GM19397 (cell line): ENCODE results near the gene IFT172.
A peak's percentile ranks its signal among the peaks of the same experiment; 100 is the strongest.
"Not testable (repeated sequence)": the region's sequence is repeated elsewhere in the genome, so short reads cannot be mapped to it uniquely, and the experiment has no call there.

Experiments
- ATAC-seq: cut with Tn5 transposase; IDR thresholded peaks from one replicate; pipeline ENCODE4 v1.9.1; 2021; ENCODE audit warnings: mild to moderate bottlenecking, moderate library complexity; ENCODE audit not compliant: unreplicated experiment

IFT172 gene

DNA sequence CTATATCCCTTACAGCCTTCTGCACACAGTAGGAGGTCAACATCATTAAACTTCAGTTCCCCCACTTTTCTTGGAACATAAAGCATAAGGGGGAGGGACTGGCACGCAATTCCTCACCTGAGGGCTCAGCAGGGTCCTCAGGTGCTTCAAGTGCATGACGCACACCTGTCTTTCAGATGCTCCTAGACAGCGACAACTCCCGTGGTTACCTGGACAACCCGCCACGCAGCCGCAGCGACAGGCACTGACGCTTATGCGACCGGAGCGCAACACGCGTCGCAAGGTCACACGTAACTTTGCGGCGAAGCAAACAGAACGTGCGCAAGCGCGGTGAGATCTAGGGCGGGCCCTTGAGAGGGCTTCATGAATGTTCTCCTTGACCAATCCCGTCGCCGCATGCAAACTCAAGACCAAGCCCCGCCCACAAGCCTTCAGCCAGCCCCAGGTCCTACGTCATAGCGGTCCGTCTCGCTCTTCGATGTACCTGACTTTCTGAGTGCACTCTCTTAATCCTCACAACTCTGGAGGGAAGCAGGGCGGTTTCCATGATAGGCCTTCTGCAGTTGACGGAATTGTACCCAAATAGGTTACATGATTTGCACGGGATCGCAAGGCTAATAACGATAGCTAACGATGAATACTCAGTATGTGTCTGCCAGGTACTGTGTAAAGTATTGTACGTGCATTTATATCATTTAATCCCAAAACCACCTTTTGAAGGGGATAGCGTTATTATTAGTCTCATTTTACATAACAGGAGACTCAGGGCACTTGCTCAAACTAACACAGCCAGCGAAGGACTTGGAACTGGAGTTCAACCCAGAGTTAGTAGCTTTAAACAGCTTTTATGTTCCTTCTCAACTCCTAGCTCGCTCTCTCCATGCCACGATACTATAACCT is at the start of gene IFT172:
IFT172 (minus strand) TSS at position 246 of the 900 bp plus-strand sequence; CDS start at position 156, 90 bp downstream.
- ATAC-seq: peak; percentile 89

DNA sequence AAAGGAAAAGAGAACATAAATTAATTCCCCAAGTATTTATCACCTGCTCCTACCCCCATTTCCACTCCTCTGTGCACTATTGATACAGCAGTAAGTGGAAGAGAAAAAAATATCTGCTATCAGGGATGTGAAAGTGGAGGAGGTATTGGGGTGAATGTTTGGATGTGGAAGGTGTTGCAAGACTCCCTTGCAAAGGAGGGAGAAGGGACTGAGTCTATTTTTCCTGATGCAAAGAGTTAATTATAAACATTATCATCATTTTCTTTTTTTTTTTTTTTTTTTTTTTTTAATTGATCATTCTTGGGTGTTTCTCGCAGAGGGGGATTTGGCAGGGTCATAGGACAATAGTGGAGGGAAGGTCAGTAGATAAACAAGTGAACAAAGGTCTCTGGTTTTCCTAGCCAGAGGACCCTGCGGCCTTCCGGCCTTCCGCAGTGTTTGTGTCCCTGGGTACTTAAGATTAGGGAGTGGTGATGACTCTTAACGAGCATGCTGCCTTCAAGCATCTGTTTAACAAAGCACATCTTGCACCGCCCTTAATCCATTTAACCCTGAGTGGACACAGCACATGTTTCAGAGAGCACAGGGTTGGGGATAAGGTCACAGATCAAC is 49.4 kb upstream of the IFT172 start:
- not testable (repeated sequence) for ATAC-seq

DNA sequence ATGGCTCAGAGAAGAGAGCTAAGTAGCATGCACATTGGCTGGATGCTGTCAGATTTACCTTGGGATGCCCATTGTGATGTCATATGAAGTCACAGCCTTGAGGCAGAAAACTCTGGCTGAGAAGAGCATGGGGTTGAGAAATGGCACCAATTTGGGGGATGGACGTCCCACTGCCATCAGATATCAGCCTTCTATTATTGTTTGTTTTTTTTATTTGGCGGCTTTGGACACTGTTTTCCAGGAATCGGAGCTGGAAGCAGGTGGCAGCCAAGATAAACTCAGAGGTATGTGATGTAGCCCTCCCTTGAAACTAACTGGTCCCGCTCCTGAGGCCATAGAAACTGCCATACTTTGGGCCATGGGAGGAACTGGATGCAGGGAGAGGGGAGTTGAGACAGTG is 47.7 kb upstream of the IFT172 start:
- no peak for ATAC-seq

GRCh38 chr2:27531983-27532382 is 42.4 kb upstream of the IFT172 start:
- no peak for ATAC-seq

DNA sequence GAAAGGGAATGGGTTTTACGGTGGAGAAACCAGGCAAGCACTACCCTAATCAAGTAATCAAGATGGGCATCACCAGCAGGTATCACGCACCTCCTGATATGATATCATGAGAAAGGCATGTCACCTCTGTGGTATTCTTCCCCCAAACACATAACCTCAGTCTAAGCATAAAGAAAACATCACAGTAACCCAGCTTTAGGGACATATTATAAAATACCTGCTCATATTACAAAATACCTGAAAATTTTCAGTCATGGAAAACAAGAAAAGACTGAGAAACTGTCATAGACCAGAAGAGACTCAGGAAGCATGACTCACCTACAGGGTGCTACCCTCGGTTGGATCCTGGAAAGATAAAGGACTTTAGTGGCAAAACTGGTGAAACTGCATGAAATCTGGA is 37.6 kb upstream of the IFT172 start:
- no peak for ATAC-seq

DNA sequence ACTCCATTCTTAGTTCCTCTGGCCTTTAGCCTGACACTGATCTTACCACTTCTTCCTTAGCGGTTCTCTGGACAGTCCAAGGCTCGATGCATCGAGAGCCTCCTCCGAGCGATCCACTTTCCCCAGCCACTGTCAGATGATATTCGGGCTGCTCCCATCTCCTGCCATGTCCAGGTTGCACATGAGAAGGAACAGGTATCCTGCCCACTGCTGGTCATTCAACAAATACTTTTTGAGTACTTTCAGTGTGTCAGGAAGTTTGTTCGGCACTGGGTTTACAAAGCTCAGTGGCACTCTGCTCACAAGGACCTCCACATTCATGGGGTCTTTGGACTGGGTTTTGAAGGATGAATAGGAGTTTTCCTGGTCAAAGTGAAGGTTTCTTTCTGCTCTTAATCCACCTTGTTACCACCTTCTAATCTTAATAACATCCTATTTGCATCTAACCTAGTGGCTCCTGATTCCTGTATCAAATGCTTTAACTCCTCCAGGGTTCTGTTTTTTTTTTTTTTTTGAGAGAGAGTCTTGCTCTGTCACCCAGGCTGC is 32.9 kb upstream of the IFT172 start:
- ATAC-seq: no peak

DNA sequence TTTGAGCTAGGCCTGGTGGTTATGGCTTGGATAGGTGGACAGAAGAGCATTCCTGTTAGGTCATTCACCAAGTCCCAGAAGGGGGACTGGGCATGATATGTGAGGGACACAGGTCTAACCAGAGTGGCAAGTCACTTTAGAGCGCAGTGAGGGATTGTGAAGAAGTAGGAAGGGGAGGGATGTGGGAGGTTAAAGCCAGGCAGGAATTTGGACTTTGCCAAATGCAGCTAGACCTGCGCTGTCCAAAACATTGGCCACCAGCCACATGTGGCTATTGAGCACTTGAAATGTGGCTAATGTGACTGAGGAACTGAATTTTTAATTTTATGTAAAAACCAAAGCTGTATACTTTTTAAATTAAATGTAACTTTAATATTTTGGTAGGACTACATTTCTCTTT is 30.8 kb upstream of the IFT172 start:
- no peak for ATAC-seq

DNA sequence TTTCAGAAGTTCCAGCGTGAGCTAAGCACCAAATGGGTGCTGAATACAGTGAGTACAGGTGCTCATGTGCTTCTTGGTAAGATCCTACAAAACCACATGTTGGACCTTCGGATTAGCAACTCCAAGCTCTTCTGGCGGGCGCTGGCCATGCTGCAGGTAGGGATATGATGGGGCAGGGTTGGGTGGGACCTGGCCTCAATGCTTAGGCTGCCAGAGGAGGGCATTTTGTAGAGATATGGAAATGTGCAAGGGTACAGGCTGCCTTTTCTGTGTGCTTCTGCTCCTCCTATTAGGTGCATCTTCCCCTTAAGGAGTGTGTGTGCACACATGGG is 29.2 kb upstream of the IFT172 start:
- ATAC-seq: no peak

DNA sequence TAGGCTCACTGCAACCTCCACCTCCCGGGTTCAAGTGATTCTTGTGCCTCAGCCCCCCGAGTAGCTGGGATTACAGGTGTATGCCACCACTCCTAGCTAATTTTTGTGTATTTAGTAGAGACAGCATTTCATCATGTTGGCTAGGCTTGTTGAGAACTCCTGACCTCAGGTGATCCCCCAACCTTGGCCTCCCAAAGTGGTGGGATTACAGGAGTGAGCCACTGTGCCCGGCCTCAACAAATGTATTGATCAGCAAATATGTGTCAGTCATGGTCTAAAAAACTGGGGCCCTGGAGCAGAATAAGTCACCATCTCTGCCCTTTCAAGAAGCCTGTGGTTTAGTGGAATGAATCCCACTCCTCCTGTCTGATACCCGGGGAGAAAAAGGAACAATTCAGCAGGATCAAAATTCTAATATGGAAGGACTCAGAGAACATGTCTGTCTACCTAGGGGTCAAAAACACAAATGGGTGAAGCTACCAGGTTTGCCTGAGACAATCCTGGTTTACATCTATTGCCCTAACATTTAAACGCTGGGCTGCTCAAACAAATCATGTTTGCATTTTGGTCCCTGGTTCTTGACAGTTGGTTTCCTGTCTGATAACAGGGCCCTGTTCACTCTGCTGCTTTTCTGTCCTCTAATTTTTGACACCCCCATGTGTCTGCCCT is 28.7 kb upstream of the IFT172 start:
- no peak for ATAC-seq

DNA sequence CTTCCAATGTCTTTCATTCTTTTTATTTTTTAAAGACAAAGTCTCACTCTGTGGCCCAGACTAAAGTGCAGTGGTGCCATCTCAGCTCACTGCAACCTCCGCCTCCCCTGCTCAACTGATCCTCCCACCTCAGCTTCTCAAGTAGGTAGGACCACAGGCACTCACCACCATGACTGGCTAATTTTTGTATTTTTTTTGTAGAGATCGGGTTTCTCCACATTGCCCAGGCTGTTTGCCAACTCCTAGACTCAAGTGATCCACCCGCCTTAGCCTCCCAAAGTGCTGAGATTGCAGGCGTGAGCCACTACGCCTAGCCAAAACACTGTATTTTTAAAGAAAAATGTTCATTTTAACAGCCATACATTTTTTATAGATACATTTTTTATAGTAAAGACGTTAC is 19.8 kb upstream of the IFT172 start:
- ATAC-seq: no peak

DNA sequence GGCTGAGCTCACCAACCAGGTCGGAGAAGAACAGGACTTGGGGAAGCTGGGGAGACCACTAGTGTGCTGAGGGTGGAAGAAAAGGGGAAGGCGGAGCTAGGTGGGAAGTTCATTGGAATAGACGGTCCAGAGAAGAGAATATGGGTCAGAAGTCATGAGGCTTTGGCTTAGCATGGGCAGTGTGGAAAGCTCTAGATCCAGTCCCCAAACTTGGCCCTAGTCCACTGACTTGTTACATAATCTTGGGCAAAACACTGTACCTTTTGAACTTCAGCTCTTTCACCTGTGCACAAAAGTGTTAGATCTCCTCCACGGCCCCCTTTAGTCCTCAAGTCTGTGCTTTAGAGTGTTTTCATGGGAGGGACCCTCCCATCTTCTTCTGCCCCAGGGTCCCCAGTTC is 17.8 kb upstream of the IFT172 start:
- no peak for ATAC-seq

DNA sequence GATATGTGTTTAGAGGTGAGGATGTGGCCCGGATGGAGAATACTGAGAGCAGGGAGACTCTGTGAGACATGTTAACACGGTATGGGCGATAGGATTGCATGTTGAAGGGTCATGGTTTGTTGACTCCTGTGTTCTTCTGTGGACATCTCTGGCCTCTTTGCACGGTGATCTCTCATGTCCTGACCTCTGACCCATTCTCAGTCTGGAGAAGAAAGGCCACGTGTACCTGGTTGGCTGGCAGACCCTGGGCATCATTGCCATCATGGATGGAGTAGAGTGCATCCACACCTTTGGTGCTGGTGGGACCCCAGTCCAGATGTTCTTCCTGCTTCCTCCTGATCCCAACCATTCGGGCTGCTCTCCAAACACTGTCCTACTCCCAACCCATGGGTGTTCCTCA is 17.0 kb upstream of the IFT172 start:
- ATAC-seq: no peak

DNA sequence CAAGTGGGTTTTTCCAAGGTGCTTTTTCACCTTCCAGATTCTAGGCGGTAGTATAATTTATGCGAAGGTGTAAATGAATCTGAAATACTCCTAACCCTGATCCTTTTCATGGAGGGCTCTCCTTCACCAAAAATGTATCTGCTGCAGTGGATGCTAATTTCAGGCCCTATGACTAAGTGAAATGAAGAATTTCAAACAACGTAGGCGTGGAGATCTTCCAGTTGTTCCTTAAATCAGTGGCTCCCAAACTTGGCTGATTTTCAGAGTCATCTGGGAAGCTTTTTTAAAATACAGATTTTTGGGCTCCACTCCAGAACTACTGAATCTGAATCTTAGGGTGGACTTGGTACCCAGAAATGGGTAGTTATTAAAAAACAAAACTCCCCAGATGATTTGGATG is 12.6 kb upstream of the IFT172 start:
- no peak for ATAC-seq

GRCh38 chr2:27501042-27501441 is 11.5 kb upstream of the IFT172 start:
- no peak for ATAC-seq

DNA sequence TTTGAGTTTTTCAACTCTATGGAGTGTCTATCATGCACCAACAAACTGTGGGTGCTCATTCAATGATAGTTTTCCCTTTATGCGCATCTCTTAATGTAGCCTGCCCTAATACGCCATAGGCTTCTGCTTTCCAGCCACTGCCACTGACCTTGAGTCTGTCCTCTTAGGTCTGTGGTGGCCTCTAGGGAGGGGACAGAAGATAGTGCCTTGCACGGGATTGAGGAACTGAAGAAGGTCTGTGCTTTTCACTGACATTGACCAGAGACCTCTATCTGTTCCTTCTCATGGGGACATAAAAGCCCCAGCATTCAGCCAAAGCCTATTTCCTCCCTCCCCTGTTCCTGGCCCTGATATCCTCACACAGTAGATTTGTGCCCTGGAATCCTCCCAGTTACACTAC is 9.4 kb upstream of the IFT172 start:
- no peak for ATAC-seq

DNA sequence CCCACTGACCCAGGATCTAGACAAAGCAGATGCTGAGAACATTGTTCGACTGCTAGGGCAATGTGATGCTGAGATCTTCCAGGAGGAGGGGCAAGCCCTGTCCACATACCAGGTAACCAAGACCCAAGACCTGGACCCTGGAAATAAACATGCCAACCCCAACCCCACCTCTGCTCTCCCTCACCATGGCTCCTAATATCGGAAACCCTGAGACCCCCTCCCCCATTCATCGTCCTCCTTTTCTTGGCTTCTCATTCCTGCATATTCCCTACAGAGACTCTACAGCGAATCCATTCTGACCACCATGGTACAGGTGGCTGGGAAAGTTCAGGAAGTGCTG is 7.7 kb upstream of the IFT172 start:
- ATAC-seq: no peak

GRCh38 chr2:27496357-27497287 is 7.1 kb upstream of the IFT172 start, which contains the start of gene GCKR:
TSS of gene GCKR (plus strand) at chr2:27496839. CDS start at chr2:27496905, 66 bp downstream.
- ATAC-seq: no peak

DNA sequence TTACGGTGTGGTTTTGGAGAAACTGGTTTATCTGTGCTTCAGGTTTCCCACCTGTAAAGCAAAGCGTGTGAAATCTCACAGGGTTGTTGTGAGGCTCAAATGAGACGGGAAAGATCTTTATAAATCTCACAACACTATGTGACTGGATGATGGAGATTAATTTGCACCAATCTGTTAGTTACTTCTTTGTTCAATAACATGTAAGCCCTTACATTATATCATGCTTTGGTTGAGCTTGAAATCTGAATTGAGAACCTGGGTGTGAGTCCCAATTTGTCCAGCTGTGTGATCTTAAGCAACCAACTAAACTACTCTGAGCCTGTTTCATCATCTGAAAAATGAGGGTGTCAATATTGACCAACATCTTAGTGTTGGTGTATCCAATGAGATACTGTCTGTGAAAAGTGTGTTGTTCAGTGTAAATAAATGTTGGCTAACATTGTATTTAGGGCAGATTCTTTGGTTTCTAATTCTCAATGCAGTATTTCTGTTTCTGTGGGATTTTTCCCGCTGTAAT is 6.4 kb upstream of the IFT172 start:
- ATAC-seq: no peak

DNA sequence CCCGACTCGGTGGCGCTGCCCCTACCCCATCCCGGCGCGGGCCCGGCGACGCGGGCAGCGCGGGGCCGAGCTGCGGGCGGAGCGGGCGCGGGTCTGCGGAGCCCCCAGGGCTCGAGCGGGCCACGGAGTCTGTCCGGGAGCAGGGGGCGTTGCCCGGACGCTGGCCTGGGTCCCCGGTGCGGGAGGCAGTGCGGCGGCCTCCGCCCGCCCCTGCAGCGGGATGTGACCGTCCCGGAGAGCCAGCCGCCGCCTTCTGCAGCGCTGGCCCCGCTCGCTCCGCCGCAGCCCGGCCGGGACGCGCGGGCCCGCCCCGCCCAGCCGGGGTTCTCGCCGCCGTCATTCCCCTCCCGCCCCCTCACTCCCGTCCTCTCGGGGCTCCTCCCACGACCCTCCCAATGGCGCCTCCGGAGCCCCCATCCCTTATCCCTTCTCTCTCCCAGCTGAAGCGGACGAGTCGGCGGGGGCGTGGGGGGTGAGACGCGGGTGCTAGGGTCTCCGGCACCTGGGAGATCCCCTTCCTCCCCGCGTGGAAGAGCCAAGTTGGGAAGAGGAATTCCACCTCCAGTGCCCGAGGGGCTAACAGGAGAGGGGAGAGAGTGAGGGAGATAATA is 5.5 kb upstream of the IFT172 start, which contains the start of gene FNDC4:
FNDC4 (minus strand) TSS at position 257 of the 611 bp plus-strand sequence. CDS start 521 bp downstream, outside the sequence.
- ATAC-seq: no peak
